Bone marrow (tissue), 2 donors: ENCODE data around the gene HERC2.

Source experiments
- DNase-seq, 2 donors: peaks; one replicate each; lab custom pipeline; 2025; lab: John Stamatoyannopoulos, UW

HERC2 gene

DNA sequence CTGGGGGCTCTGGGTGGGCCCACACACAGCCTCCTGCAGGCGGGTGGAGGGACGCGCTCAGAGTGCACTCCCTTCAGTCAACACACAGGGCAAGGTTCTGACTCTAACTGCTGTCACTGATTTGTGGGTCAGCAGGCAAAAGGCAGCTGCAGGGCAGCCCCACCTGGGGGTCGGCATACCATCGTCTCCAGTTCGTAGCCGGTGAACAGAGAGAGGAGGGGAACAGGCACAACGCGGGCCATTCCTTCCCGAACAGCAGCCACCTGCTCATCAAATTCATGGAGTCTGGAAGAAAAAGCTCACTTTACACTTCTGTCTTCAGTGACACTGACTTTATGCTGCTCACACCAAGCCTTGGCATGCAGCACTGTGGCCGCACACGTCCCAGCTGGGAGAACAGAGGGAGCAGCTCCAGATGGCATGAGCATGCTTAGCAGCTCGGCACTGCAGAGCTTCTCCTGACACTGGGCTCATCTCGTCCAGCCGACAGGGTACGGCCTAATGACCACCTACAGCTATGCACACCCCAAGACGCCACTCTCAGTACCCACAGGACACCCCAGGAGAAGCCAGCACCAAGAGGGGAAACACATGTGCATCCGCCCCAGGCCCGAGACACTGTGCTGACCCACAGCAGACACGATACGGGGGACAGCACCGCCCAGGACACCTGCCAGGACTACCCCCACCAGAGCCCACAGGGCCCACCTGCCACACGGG lies 208.4 kb downstream of the HERC2 start:
- DNase-seq = no peak

DNA sequence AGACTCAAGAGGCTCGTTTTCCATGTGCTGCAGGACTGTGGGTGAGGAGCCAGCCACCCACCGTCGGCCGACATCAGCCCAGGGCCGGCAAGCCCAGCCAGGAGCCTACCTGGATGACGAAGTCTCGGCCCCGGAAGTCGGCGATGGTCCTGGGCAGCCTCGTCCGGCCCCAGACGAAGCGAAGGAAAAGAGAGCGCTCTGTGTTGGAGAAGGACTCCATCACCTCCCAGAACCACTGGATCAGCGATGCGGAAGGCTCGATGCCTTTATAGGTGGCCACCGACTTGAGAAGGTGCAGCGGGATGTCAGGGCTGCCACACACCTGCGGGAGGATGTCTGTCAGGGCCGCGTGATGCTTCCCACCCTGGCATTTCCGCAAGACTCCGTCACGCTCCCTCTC lies 209.0 kb downstream of the HERC2 start:
- DNase-seq = no peak

DNA sequence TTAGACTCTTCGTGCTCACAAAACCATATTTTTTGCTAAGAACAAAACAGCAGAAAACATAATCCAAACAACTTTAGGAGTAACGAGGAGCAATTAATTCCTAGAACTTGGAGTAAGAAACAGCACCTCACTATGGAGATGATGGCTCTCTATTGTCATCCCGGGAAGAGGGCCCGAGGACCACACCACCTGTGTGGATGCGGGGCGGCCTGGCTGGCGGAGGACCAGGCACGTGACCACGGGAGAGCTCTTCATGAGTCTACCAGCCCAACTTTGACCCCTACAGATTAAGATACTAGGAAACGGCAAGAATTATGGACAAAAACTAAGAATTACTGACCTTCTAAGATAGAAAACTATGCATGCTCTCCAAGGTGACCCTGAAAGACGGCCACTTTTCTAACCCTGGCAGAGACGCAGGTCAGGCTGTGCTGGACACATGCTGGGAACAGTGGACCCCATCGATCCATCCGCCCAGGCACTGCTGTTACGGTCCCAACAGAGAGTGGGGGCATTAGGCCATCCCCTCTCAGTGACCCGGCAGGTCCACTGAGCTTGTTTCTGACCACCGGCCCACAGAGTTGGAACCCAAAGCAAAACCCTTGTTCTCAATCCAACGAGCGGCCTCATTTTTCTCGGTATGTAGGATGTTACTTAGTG lies 209.7 kb downstream of the HERC2 start:
- DNase-seq = no peak

DNA sequence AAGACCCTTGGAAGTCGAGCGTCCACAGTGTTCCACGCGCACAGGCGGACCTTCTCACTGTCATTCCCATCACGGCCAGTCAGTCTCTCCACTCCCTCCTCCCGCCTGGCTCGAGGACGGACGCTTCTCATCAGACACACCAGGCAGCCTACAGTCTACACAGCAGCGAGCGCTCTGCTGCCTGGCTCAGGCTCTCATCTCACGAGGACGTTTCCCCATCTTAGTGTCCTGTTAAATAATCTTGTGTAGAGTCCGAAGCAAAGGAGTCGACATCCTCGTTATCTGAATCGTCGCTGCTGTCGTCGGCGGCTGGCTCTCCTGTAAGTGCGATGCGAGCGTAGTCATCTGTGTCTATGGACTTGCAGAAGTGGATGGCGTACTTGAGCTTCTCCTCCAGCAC lies 210.4 kb downstream of the HERC2 start:
- DNase-seq = no peak

DNA sequence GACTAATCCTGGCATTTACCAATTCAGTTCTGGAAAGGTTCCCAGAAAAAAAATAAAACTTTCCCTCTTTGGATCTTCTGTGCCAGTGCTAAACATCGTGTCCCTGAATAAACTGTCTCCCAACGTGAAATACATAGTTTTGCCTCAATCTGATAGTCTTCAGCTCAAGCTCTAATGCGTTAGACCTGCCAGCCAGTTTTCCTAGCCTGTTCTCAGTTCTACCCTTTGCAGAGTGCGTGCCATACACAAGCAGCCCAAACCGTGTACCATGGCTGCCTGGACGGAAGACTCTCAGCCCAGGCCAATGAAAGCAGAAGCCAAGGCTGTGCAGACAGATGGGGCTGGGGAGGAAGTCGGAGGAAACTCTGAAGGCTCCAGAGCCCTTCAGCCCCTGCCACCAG lies 211.5 kb downstream of the HERC2 start:
- DNase-seq = no peak

DNA sequence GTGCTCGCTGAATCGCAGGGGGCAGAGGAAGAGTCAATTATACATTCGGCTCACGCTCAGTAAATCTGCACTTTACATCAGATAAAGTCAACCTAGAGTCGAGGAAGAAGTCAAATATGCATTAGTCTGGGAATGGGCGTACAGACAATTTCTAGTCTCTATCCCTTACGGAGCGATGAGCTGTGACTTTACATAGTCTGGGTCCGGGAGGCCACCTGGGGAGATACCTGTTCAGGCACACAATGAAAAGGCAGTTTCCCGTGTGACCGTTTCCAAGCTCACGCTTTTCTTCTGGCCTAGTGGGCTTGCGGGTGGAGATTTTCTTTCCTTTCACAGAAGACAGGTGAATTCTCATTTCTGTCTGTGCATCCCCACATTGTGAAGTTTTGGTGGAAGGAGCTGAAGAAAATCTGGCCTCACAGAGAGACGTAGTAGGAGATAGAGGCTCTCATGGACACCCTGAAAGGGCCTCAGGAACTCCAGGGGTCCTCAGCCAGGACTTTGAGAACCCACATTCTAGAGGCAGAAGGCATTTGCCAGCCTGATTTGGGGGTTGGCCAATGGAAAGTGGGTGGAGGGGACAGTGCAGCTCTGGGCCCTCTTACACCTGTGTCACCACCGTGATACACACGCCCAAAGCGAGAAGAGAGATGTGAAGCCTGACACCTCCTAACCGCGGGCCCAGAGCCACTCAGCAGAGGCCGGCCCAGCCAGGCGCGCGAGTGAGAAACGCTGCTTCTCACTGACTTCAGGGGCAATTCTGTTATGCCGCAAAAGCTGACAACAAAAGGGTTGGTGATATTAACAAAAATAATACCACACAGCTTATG lies 212.1 kb downstream of the HERC2 start:
- no peak for DNase-seq

DNA sequence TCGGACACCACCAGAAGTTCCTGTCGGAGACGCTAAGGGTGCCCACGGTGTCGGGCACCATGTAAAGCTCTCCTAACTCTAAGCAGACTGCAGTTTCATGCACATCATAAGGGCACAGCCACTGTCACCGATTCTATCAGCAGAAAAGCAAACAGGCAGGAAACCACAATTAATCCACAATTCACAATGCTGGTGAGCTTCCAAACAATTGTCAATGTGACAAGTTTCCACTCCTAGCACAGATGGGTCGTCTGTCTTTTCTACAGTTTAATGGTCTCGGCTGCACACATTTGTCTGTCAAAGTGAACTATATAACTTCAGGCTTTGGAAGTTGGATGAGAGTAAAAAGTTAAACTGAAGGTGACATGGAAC lies 214.1 kb downstream of the HERC2 start:
- no peak for DNase-seq

DNA sequence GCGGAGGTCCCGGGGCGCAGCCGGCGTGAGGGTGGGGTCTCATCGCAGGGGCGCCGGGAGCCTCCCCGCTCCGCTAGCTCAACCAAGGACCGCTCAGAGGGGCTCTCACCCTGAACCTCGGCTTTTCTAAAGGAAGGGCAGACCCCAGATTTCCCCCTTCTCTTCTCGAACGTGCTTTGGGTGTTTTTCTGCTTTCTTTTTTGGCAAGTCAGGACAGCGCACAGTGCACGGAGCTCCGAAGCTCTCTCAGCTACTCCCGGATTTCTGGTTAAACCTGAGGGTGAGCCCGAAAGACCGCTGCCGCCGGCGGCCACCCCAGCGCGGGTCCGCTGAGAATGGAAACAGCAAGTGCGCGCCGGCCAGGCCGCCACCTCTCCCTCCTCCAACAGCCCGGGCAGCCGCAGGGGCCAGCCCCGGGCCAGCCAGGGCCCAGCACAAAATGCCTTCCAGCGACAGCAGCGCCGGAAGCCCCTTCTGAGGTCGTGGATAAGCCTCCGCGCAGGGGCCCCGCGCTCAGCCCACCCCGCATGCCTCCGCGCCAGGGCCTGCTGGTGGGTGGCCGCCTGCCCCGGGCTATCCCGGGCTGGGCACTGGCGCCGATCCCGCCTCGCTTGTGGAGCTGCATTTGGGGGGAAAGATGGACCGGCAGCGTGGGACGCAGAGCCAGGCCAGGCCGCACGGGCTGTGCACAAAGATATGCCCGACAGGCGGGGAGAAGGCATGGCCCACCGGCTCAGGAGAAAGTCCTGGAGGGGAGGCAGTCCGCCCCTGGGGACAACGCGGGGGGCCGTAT lies 214.7 kb downstream of the HERC2 start:
- no peak for DNase-seq

DNA sequence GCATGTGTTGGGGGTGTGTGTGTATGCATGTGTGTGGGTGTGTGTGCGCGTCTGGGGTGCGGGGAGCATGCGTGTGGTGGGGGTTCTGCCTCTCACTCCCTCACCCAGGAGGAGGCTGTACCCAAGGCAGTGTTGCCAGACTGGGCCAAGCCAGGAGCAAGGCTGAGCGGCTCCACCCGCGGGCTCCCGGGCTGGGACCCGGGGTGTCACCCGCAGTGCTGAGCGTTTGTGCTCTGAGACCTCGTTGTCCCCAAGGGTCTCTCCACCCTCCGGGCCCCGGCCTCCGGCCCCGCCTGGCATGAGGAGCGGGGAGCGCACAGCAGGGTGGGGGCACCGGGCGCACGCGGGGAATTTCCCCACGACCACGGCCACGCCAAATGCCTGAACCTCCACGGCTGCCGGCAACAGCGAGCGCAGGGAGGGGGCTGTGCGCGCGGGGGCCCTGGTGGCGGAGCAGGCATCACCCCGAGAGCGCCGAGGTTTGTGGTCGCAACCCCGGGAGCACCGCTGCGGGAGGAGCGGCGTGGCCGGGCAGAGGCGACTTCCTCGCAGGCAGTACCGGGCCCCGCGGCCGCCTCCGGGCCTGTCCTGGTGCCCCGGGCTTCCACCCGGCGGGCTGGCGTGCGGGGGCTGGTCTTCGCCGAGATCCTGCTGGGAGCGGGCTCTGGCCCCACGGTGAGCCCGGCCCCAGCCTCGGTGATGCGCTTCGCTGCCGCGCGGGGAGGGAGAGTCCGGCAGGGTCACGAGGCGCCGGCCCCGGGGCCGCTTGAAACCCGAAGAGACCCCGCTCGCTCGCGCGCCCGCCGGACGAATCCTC lies 215.5 kb downstream of the HERC2 start:
- no peak for DNase-seq

DNA sequence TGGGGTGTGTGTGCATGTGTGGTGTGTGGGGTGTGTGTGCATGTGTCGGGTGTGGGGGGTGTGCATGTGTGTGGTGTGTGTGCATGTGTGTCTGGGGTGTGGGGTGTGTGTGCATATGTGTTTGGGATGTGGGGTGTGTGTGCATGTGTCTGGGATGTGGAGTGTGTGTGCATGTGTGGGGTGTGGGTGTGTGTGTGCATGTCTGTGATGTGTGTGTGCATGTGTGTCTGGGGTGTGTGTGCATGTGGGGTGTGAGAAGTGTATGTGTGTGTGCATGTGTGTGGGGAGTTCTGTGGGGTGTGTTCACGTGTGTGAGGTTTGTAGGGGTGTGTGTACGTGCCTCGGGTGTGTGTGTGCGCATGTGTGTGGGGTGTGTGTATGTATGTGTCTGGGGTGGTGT lies 216.2 kb downstream of the HERC2 start:
- no peak for DNase-seq

DNA sequence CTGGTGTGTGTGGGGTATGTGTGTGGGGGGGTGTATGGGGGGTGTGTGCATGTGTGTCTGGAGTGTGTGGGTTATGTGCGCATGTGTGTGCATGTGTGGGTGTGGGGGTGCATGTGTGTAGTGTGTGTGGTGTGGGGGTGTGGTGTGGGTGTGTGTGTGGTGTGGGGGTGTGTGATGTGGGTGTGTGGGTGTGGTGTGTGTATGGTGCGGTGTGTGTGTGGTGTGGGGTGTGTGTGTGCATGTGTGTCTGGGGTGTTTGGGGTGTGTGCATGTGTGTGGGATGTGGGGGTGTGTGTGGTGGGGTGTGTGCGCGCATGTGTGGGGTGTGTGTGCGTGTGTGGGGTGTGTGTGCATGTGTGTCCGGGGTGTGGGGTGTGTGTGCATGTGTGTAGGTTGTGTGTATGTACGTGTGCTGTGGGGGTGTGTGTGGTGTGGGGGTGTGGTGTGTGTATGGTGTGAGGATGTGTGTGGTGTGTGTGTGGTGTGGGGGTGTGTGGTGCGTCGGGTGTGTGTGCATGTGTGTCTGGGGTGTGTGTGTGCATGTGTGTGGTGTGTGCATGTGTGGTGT lies 216.7 kb downstream of the HERC2 start:
- no peak for DNase-seq

DNA sequence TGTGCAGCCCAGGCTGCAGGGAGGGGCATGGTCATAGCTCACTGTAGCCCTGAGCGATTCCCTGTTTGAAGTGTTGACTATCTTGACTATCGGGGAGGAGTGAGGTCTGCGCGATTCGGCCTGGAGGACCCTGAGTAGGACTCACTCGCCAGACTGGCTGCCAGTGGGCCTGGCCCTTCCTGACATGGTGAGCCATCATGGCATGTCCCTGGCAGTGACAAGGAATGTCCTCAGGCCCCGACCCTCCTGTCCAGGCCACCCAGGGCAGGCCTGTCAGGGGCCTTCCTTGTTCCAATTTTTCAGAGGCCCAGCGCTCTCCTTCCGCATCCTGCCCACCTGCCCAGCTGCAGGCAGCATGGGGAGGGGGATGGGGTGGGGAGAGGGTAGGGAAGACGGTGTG lies 217.7 kb downstream of the HERC2 start:
- no peak for DNase-seq

DNA sequence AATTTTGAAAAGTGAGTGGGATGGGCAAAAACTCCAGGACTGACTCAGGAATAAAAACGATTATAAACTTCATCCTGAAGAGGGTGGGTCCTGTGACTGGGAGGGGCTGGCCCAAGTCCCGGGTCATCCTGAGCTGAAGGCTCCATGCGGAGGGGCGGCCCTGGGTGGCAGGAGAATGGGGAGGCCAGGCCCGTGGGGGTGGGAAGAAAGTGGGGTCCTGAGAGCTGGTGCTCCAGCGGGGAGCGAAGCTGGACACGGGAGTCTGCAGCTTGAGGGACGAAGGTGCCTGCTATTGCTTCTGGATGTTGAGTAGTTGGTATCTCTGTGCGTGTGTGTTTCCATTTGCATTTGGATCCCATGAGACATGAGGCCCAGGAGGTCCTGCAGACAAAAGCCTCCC lies 218.1 kb downstream of the HERC2 start:
- DNase-seq = no peak

DNA sequence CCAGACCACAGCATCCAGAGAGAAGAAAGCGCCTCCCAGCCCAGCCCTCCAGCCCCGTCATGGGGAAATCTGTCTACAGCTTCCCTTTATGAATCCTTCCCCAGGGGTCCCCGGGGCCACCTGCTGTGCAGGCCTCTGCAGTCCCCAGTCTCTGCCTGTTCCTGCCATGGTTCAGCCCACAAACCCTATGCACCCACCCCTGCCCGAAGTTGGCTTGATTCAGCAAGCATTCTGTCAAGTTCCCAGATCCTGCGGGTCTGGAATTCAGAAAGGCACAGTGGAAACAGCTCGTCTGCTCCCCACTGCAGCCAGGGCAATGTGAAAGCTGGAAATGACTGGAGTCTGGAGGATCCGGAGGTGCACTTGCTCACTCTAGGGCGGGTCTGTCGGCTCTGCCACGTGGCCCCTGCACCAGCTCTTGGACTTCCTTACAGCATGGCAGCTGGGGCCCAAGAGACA lies 220.0 kb downstream of the HERC2 start:
- no peak for DNase-seq

DNA sequence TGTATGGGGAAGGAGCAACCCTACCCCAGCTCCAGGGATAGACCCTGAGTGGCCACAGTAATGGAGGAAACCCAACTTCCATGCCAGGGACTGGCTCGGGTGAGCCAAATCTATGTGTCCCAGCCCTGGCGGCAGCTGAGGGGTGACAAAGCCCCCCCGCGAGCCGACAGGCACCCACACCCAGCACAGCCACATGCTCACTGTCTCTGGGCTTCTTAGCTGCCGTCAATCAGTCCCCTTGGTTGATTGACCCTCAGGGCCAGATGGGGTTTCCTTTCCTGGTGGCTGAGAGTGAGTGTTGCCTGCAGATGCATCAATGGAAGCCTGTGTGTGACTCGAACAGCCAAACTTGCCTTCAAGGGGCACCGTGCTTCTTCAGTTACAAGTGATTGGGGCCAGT lies 220.8 kb downstream of the HERC2 start:
- DNase-seq = no peak

DNA sequence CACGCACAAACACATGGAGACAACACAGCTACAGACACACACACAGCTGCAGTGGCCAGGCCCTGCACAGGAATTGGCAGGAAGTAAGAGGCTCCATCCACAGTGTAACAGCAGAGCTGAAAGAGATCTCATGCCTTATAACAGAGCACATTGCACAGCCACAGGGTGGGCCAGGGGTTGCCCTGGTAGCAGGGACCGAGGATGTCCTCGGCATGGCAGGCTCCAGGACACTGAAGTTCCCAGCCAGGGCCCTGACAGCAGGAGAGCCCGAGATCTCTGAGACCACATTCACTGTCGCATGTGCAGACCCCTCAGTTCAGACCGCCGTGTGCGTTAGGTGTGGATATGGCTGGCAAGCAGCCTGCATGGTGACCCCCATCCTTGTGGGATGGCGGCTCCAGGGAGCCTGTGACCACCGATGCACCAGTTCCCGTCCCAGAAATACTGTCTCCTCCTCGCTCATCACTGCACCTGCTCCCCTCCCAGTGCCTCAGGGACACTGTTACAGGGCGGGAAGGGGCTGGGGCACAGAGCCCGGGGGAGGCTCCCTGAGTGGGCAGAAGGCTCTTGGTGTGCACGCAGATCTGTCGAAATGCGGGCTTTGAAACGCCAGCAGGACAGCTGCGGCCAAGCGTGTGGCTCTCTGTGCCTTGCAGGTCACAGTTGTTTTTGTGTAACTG lies 221.3 kb downstream of the HERC2 start:
- no peak for DNase-seq

DNA sequence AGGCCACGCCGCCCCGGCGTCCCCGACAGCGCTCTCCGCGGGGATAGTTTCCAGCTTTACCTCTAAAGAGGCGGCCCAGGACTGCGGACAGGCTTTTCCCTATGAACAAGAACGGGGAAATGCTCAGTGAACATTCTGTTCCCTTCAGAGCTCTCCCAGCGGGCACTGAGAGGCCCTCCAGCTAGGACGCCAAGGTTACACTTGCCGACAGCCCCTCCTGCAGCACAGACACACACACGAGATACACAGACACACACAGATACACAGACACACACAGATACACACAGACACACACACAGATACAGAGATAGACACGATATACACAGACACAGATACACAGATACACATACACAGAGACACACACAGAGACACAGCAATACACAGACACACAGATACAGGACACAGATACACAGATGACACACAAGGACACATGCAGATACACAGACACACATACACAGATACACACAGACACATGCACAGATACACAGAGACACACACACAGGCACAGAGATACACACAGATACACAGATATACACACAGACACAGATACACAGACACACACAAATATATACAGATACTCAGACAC lies 222.3 kb downstream of the HERC2 start:
- no peak for DNase-seq

DNA sequence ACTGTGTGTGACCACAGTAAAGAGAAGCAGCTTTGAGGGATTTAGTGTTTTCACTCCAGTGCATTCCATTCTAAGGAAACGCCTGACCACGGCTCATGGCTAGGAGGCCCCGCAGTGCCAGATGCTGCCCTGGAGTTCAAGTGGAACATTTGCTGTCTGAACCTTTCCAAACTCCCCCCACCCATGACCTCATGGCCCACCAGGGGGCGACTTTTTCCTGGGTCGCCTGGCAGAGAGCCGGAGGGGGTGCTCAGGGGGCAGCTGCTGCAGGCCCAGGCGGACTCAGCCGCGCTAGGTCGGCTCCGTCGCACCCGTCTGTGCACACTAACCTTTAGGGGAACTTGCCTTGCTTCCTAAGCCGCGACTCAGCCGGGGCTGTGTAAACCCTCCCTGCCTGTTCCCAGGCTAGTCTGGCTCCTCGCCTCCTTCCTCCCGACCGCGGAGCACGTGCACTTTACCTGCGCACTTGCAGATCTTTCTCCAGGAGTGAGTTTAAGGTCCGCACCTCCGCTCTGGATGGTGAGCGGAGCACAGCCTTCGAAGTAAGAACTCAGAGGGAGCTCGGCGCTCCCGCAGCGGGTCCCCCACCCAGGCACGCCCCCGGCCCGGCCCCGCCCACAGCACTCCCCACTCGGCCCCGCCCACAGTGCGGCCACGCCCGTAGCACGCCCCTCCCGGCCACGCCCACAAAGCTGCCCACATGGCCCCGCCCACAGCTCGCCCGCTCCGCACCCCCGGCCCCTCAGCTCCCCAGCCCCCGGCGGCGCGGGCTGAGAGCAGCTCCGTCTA lies 223.0 kb downstream of the HERC2 start, which contains the start of gene OCA2:
TSS of gene OCA2 (minus strand) at position 550 of the 789 bp plus-strand sequence. CDS start 17,441 bp downstream, outside the sequence.
- no peak for DNase-seq

DNA sequence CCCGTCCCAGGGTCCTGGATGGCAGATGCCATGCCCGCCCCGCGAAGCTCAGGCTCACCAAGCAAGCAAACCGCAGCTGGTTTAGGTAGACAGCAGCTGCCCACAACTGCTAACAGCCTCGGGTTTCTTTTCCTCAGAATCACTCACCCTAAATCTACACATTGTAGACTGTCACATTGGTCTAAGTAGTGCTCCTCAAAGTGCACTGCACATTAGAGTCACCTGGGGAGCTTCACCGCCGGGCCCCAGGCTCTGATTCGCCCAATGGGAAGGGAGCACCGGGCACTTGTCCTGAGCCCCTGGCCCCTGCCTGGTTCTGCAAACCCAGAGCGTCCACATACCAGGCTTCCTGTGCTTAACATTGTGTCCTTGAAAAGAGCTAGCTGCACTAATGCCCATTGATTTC lies 223.6 kb downstream of the HERC2 start:
- no peak for DNase-seq
